NCI-H226 (cell line): ENCODE results near the gene RIN2.
"Not testable (repeated sequence)": the region's sequence is repeated elsewhere in the genome, so short reads cannot be mapped to it uniquely, and the experiment has no call there.

Experiments
- DNase-seq: peaks from one replicate; pipeline ENCODE4 v3.0.0-alpha.2; 2015

Gene RIN2

GRCh38 chr20:19738951-19739350 is 19.1 kb upstream of the RIN2 start:
- no peak for DNase-seq

DNA sequence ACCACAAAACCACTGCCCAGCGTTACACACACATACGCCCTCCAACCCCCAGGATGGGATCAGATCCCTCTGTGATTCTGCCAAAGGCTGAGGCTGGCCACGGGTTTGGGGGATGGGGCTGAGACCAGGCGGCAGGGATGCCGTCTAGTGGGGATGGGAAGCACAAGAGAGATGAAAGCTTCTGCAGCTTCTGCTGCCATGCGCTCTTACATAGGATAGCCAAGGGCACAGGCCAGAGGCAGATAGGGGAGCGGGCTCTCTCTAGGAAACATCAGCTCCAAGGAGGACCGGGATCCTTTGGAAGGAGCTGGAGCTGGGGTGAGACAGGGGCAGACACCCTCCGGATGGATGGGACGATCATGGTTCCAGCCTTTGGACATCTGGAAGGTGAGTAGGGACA is 18.7 kb upstream of the RIN2 start:
- DNase-seq = no peak

DNA sequence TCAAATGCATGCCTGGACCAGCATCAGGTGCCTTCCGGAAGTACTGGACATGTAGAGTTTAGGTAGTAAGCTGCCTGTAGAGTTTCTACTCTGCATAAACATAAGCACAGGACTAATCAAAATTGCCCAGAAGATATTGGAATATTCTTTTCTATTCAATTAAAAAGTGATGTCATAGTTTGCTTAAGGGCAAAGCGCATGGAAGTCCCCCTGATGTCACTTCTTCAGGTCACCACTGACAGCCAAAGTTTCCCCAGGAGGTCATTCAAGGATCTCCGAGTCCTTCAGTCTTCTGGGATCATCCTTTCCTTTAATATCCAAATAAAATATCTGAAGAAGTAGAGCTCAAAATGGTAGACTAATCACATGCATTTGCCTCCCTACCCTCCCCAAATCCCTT is 17.5 kb upstream of the RIN2 start:
- no peak for DNase-seq

DNA sequence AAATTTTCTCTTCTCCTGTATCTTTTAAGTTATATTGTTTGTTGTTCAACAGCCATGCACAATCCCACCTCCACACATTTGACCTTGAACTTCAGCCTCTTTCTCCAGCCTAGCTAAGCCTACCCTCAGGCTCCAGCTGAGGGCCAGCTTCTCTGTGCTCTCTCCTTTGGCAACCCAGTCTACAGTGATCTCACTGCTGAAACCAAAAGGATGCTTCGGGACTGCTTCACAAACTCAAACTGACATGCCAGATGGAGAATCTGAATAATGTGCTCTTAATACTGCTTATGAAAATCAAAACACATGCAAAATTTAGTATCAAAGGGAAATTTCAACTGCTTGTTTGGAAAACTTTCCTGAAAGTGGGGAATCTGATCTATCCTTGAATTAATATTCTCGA is 16.1 kb upstream of the RIN2 start:
- DNase-seq = no peak

DNA sequence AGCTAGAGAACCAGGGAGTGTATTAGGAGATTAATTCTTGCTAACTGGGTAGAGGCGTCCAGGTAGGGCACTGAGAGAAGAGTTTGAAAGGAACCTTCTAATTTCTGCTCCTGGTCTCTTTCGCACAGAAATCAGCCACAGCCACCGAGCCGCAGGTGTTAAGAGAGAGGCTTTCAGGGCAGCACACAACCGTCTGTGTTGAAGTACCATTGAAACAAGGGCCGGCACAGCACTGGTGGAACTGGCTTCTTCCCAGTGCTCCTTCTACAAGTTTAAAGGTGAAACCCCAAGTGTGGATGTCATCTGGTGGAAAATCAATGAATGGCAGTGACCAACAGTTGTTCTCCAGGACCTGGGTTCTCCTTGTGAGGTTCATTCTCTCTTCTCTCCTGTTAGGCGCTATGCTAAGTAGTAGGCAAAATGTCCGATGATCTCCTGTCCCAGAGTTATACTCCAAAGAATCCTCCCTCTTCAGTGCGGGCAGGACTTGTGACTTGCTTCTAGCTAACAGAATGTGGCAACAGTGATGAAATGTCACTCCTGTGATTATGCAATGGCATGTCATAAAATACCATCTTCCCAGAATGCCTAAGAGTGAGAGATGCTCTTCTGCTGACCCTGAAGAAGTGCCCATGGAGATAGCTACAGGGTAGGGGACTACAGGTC is 15.0 kb upstream of the RIN2 start:
- DNase-seq = no peak

- no peak for DNase-seq
Measured at GRCh38 chr20:19743640-19743995, 14.4 kb upstream of the RIN2 start.

GRCh38 chr20:19745106-19745505 is 13.0 kb upstream of the RIN2 start:
- DNase-seq = no peak

DNA sequence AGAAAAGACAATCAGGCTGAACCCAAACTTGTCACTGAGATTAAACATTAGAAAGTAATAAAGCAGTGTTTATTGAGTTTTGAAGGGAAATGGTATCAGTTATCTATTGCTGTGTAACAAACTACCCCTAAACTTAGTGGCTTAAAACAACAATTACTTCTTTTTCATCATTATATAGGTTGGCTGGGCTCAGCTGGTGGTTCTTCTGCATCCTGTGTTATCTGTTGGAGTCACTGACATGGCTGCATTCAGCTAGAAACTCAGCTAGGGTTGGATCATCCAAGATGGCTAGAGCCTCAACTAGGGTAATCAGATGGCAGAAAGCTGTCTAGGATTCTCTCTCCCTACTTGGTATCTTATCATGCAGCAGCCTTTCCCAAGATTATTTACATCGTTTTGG is 12.5 kb upstream of the RIN2 start:
- DNase-seq = no peak

DNA sequence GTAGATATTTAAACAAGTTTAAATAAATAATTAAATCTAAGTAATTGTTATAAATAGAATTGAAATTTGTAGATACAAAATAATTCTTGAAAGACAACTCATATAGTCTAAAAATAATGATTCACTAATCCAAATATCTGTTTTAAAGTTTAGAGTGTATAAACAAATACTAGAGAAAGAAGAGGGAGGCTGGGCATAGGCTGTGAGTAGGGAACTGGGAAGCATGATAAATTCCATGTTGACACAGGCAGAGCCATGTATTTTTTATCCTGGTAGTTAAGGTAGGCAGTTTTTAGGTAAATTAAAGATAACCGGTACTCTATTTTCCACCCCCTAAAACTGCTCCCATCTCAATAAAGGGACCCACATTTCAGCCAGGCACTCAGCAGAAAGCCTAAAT is 11.7 kb upstream of the RIN2 start:
- no peak for DNase-seq

DNA sequence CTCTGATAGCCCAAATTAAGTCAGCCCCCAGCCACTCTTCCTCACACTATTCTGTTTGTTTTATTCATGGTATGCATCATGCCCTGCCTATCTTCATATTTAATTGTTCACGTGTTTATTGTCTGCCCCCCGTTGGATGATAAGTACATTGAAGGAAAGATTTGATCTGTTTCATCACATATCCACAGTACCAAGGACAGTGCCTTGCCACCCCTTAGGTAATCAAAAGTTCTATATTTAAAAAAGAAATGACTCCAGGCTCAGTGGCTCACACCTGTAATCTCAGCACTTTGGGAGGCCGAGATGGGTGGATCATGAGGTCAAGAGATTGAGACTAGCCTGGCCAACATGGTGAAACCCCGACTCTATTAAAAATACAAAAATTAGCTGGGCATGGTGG is 10.2 kb upstream of the RIN2 start:
- no peak for DNase-seq

DNA sequence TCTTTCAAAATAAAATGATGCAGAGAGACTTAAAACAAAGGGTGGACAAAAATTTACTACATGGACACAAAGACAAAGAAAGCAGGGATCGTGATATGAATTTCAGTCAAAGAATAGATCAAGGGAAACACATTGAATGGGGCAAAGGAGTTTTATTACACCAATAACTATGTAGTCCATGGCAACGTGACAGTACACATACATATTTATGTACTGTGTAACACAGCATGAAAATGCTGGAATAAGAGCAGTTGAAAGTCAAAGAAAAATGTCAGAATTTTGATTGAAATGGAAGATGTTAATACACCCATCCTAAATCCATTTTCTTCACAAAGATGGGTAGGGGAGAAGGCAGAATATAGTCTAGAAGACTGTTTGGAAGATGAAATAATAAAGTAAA is 9.4 kb upstream of the RIN2 start:
- no peak for DNase-seq

DNA sequence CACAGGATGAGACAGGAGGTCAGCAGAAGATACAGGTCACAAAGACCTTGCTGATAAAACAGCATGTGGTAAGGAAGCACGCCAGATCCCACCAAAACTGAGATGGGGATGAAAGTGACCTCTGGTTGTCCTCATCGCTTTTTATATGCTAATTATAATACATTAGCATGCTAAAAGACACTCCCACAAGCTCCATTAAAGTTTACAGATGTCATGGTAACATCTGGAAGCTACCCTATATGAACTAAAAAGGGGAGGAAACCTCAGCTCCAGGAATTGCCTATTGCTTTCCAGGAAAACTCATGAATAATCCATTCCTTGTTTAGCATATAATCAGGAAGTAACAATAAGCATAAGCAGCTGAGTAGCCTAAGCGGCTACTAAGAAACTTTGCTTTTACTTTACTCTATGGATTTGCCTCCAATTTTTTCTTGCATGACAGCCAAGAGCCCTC is 8.4 kb upstream of the RIN2 start:
- DNase-seq = no peak

GRCh38 chr20:19750101-19750606 is 7.9 kb upstream of the RIN2 start:
- no peak for DNase-seq

DNA sequence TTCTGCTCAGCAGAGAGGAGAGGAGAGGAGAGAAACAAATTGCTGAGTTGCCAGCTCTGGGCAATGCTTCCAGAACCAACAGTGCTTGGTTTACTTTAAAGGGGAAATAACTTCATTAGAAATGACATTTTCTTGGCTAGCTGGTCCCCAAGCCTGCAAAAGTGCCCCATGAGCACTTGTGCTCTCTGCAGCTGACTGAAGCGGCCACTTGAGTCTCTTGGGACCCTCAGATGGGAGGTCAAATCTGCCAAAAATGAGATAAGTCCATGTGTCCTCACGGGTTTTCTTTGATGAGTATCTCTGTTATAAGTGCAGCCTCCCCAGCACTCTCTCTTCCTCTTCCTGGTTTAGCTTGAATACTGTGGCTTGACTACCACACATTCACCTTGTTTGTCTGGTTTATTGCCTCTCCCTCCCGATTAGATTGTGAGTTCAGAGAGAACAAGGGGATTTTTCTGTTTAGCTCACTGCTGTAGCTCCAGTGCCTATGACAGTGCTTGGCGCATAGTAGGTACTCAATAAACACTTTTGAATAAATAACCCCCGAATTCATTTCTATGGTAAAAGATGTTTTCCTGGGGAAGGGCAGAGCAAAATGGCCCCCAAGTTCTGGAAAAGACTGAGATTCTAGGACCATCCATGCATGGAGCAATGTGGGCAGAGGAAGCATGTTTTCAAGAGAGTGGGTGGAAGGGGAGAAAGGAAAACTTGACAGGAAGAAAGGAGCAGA is 7.0 kb upstream of the RIN2 start:
- DNase-seq = no peak

DNA sequence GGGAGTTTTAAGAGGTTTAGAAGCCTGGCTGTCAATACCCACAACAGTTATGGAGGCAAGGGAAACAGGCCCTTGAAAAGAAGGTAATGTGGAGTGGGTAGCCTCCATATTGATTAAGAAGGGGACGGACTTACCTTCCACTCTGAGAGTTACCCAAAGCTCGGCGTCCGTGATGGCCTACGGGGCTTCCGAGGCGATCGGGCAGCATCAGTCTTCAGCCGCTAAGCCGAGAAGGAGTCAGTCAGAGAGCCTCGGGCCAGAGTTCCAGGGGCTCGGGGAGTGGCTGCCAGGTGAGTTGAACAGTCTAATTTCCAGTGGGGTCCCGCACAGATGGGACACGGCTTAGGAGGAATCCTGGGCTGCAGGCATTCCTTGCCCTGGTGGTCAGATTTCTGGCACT is 3.9 kb upstream of the RIN2 start:
- DNase-seq = not testable (repeated sequence)

DNA sequence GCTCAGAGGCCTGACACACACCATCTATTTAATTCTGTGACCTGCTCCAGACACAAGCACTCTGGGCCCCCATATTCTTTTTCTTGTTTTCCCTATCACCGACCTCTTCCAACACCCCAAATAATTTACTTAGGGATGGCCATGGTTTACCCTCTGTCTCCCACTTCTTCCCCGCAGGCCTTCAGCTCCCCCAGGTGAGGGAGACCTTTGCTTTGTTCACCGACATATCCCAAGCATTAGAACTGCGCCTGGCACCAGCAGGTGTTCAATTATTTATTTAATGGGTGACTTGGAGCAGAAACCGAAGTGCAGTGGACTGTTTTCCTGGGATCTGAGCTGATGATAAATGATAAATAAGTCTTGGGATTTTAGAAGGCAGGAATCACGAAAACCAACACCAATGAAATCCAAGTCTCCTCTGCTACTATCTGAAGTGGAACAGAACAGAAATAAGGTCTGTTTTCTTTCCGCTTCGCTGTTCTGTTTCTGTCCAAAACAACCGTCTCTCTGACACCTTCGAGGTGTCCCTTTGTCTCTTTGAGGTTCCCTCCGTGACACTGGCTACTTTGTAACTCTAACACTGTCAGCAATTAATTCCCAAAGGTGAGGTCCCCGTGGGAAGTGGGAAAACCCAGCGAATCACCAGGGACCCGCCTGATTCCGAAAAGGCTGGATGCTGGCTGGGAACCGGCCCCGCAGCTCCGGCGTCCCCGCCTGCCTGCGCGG is 1.1 kb upstream of the RIN2 start:
- DNase-seq = no peak

- DNase-seq = peak; percentile 56
Measured at GRCh38 chr20:19757487-19758132, 448 bp upstream of the RIN2 start.

DNA sequence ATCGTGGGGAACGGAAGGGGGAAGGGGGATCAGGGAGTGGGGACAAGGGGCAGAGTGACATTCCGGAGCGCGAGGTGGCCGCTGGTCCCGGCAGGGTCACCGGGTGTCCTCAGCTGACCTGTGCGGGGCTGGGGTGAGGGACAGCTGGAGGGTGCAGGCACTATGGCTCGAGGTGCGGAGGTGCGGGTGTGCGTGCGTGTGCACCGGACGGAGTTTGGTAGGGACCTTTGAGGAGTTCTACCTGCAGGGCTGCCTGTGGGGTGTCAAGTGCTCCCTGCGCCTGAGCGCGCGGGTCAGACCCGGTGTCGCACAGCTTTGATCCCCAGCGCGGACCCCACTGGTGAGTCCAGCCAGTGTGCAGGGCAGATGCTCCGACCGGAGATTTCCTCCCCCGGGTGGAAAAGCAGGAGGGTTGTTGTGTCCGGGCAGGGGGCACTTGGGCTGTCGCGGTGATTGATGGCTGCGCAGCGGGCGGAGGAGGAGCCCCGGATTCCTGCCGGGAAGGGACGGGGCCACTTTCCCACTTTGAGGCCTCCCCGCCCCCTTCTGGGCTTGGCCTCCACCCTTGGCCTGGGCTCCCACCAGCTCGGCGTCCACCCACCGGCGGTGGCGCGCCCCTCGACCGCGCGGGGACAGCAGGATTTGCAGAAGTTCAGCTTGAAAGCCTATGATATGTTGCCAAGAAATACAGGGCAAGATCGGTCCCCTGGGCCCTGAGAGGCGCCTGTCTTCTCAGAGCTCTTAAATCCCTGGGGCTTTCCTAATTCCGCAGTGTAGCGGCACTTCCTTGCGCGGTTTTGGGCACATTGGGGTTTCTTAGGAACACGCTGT is 658 bp downstream of the RIN2 start:
- no peak for DNase-seq

GRCh38 chr20:19760371-19760721 is 2.3 kb downstream of the RIN2 start:
- DNase-seq = no peak

DNA sequence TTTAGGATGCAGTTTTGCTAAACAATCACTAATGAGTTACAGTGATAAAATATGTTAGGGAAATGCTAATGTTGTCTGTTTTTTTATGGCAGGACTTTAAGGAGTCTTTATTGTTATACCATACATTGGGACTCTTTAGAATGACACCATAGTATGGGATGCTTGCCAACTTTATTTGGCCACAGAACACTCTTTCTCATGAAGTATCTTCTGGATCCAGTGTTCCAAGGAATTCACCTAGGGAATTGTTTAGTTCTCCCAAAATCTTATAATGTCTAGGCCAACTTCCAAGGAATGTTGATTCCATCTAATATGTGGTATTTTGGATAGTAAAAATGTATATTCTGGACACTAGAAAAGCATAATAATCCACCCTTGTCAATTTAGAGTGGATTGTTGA is 3.3 kb downstream of the RIN2 start:
- DNase-seq = no peak

GRCh38 chr20:19761841-19762240 is 3.8 kb downstream of the RIN2 start:
- DNase-seq = no peak

DNA sequence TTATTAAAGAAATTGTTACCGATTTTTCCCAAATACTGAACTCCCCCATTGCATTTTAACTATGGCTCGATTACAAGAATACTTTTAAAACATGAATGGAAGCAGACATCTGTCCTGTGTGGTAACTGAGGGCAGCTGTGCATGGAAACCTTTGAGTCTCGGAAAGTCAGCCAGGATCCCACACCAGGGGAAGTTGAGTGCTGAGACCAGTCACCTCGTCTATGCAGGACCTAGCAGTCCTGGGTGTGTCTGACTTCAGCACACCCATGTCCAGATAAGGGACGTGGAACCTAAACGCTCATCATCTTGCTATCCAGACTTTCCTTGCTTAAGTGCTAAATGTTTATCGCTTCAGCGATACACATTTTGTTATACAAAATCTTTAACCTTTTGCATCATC is 6.1 kb downstream of the RIN2 start:
- DNase-seq = no peak

- DNase-seq = no peak
Measured at GRCh38 chr20:19765266-19765665, 7.2 kb downstream of the RIN2 start.
